GM08714 (cell line): Measurements from ENCODE around the gene C12orf76.
"Not testable (repeated sequence)": the region's sequence is repeated elsewhere in the genome, so short reads cannot be mapped to it uniquely, and the experiment has no call there.

ENCODE experiments used
- H3K4me3 ChIP-seq: fragments of 200-500 bp; sonication (Bioruptor generic); 2 replicates; pipeline ENCODE4 v1.5.1; 2014; ENCODE audit warnings: mild to moderate bottlenecking, low read length, inconsistent platforms
- ZNF274 ChIP-seq: IDR thresholded peaks from 2 replicates; pipeline ENCODE4 v1.6.1; 2012; ENCODE audit warnings: mild to moderate bottlenecking, low read depth, low read length

Gene C12orf76

GRCh38 chr12:110048242-110049027, at the start of gene C12orf76:
Gene C12orf76 (minus strand): TSS chr12:110048522. CDS start chr12:110048495, 27 bp downstream.
- peak within 1 kb of the TSS; percentile 77 for H3K4me3 ChIP-seq
- TF ChIP-seq ZNF274, result no peak

- TF ChIP-seq ZNF274, result no peak
- no peak overlapping the region for H3K4me3 ChIP-seq
Observed at GRCh38 chr12:110093631-110094311, 45.4 kb upstream of the C12orf76 start.

GRCh38 chr12:110091136-110091711, 42.9 kb upstream of the C12orf76 start:
- H3K4me3 ChIP-seq, result no peak overlapping the region
- TF ChIP-seq ZNF274, result no peak

- H3K4me3 ChIP-seq, result no peak overlapping the region
- no peak for TF ChIP-seq ZNF274
Observed at GRCh38 chr12:110090266-110091135, 42.2 kb upstream of the C12orf76 start.

- H3K4me3 ChIP-seq, result no peak overlapping the region
- TF ChIP-seq ZNF274, result no peak
Observed at GRCh38 chr12:110088936-110089335, 40.6 kb upstream of the C12orf76 start.

DNA sequence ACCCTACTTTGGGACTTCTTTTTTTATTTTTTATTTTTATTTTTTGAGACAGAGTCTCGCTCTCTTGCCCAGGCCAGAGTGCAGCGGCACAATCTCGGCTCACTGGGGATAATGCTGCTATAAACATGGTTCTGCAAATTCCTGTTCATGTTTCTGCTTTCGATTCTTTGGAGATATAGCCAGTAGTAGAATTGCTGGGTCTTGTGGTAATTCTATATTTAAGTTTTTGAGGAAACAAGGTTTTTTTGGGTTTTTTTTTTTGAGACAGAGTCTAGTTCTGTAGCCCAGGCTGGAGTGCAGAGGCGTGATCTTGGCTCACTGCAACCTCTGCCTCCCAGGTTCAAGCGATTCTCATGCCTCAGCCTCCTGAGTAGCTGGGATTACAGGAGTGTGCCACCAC, 39.9 kb upstream of the C12orf76 start:
- H3K4me3 ChIP-seq, result not testable (repeated sequence)

GRCh38 chr12:110084314-110085015, 36.1 kb upstream of the C12orf76 start:
- H3K4me3 ChIP-seq, result no peak overlapping the region
- no peak for TF ChIP-seq ZNF274

DNA sequence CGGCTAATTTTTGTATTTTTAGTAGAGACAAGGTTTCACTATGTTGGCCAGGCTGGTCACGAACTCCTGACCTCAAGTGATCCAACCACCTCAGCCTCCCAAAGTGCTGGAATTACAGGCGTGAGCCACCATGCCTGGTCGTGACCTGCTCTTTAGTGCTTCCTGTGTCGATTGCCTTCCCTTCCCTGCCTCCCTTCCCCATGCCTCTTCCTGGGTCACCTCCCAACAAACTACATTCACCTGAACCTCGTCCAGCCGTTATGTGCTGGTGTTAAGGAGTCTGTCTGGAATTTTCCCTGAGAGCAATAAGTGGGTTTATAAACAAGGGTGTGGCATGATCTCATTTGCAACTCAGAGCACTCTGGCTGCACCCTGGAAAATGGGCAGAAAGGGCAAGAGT, 32.1 kb upstream of the C12orf76 start:
- H3K4me3 ChIP-seq, result no peak overlapping the region
- no peak for TF ChIP-seq ZNF274

- TF ChIP-seq ZNF274, result no peak
- H3K4me3 ChIP-seq, result peak overlapping the region; percentile 10; the same call in 1 of the 2 replicates
Observed at GRCh38 chr12:110079477-110080400, 31.4 kb upstream of the C12orf76 start.

- no peak overlapping the region for H3K4me3 ChIP-seq
- TF ChIP-seq ZNF274, result no peak
Observed at GRCh38 chr12:110077800-110078199, 29.5 kb upstream of the C12orf76 start.

GRCh38 chr12:110075880-110076279, 27.6 kb upstream of the C12orf76 start:
- no peak overlapping the region for H3K4me3 ChIP-seq
- no peak for TF ChIP-seq ZNF274

GRCh38 chr12:110074089-110074488, 25.8 kb upstream of the C12orf76 start:
- no peak overlapping the region for H3K4me3 ChIP-seq
- no peak for TF ChIP-seq ZNF274
